Heart left ventricle (tissue), 16 donors: ENCODE measurements around the gene CD72. TPM values are rescaled to one million over a fixed set of nuclear protein-coding genes. Genes with fewer than 3 reads are reported as not detected.

Experiments used
- ATAC-seq, 4 donors: fragments of 200-7000 bp; cut with Tn5 transposase; one replicate each; pipeline ENCODE4 v1.9.1; 2020 to 2022; ENCODE audit warnings: moderate library complexity in 4 of 4, mild to moderate bottlenecking in 3 of 4, moderate number of reproducible peaks in 1 of 4
- DNase-seq, 5 donors: peaks; one replicate each; pipeline ENCODE4 v3.0.0-alpha.2; 2020
- H3K27ac ChIP-seq, 12 donors: fragments of 200-600 bp; sonication (generic) in 4 of 12; one replicate each; pipeline versions ENCODE4 v1.5.0 to v1.8.0; 2016 to 2022; ENCODE audit warnings: mild to moderate bottlenecking in 2 of 12
- H3K27me3 ChIP-seq, 9 donors: fragments of 200-600 bp; sonication (generic) in 2 of 9; one replicate each; pipeline versions ENCODE4 v1.5.1 to v1.8.0; 2016 to 2022; ENCODE audit warnings: mild to moderate bottlenecking in 3 of 9
- H3K36me3 ChIP-seq, 9 donors: fragments of 200-600 bp; sonication (generic) in 2 of 9; one replicate each; pipeline versions ENCODE4 v1.5.0 to v1.8.0; 2018 to 2022; ENCODE audit warnings: mild to moderate bottlenecking in 2 of 9
- H3K4me1 ChIP-seq, 12 donors: fragments of 200-600 bp; sonication (generic) in 4 of 12; one replicate each; pipeline versions ENCODE4 v1.5.0 to v1.8.0; 2016 to 2022; ENCODE audit warnings: mild to moderate bottlenecking in 3 of 12
- H3K4me3 ChIP-seq, 12 donors: fragments of 200-600 bp; sonication (generic) in 4 of 12; one replicate each; pipeline versions ENCODE4 v1.5.0 to v1.8.0; 2017 to 2022; ENCODE audit warnings: mild to moderate bottlenecking in 9 of 12, moderate library complexity in 4 of 12
- H3K9me3 ChIP-seq, 12 donors: fragments of 200-600 bp; sonication (generic) in 4 of 12; one replicate each; pipeline versions ENCODE4 v1.5.0 to v1.8.0; 2016 to 2022; ENCODE audit warnings: mild to moderate bottlenecking in 1 of 12
- POLR2A ChIP-seq, 2 donors: fragments of 450-650 bp; IDR thresholded peaks; one replicate each; pipeline ENCODE4 v1.6.1; 2017; ENCODE audit warnings: antibody characterized with exemption in 2 of 2, mild to moderate bottlenecking in 2 of 2, moderate library complexity in 2 of 2
- WGBS, 4 donors: extraction: QIAGEN DNeasy Blood & Tissue Kit in 2 of 4; methylation state at CpG; one replicate each; pipeline versions ENCODE4 v1.1.5 to v1.1.7; 2013 to 2018; 5-methylcytosine and 5-hydroxymethylcytosine counted together
- intact Hi-C, 10 donors: fragments of 100-400 bp; cut with DNase I; formaldehyde crosslinking; loops; one replicate each; pipeline versions ENCODE4 v1.11.1 to v1.14.2; 2022
- microRNA-seq, 4 donors: library from miRNA; unstranded; fragments of <30 nt; microRNA quantifications; one replicate each; pipeline versions ENCODE4 to v1.2.0, GENCODE V29; 2017 to 2020
- polyA plus RNA-seq, 2 donors: library from polyadenylated mRNA; stranded (reverse); fragments of 200-250 nt; gene quantifications; one replicate each; pipeline ENCODE4 v1.2.3, GENCODE V29; 2013
- total RNA-seq, 9 donors: library from RNA; depleted of rRNA in 2 of 9; stranded (reverse); fragments of >200 nt in 2 of 9; fragmentation: NEBNext Ultra II Directional in 3 of 9; extraction: Animal tissue kit (Norgen Biotek cat#: 25700) in 3 of 9; gene quantifications; one replicate each; pipeline versions ENCODE4 v1.1.0 to v1.2.4, GENCODE V29; 2016 to 2023
- TF ChIP-seq, protein P1 (sequence below), 12 donors: fragments of 200-600 bp; sonication (generic) in 4 of 12; IDR thresholded peaks; one replicate each; pipeline versions ENCODE4 v1.5.0 to v1.8.0; 2018 to 2022; ENCODE audit warnings: antibody characterized with exemption in 12 of 12, mild to moderate bottlenecking in 5 of 12
- donor health status: ischemic (EF 13 %, LVEDD 7.1; RV severe dilation, severe dysfunction).
- donor health status: healthy with polysubstance abuse.
- donor health status: DM: no; HTN: yes; CAD: no.
- donor health status: DM: no; HTN: no; CAD: no.
- donor health status: ischemic (EF 25% LVEDD 6.9; RV normal size, moderate dysfunction).
- donor health status: ischemic (EF 25% LVEDD 5.7; RV mildly dilated, moderate dysfunction).
- donor health status: healthy.
- donor health status: DM: yes; HTN: yes; CAD: no.
- donor health status: ischemic (EF 35%, LVEDD 5.7; RV mildly dilated, moderate dysfunction).
- donor health status: nonischemic (EF 11% LVEDD 7.7; RV severe dilation, severe dysfunction).
- donor health status: DM: yes; HTN: yes; CAD: no.
- donor health status: PGD.
- donor health status: ischemic (EF 29% LVEDD 5.4; RV normal size, mild dysfunction).
- donor health status: nonischemic (EF 23%, LVEDD 6.1; RV moderate dilation, normal function).

The CD72 gene
- total and polyA plus RNA-seq, 11 donors, result 0.38 to 10.0 (median 0.80) TPM; not detected in 2

- WGBS, 4 donors, result 88 to 96% (median 89%) methylated on average over 4 to 6 of the region's 6 CpGs
- no peak for TF ChIP-seq POLR2A (IDR thresholded peaks at IDR 0.05)
- TF ChIP-seq, protein P1, sequence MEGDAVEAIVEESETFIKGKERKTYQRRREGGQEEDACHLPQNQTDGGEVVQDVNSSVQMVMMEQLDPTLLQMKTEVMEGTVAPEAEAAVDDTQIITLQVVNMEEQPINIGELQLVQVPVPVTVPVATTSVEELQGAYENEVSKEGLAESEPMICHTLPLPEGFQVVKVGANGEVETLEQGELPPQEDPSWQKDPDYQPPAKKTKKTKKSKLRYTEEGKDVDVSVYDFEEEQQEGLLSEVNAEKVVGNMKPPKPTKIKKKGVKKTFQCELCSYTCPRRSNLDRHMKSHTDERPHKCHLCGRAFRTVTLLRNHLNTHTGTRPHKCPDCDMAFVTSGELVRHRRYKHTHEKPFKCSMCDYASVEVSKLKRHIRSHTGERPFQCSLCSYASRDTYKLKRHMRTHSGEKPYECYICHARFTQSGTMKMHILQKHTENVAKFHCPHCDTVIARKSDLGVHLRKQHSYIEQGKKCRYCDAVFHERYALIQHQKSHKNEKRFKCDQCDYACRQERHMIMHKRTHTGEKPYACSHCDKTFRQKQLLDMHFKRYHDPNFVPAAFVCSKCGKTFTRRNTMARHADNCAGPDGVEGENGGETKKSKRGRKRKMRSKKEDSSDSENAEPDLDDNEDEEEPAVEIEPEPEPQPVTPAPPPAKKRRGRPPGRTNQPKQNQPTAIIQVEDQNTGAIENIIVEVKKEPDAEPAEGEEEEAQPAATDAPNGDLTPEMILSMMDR (IDR thresholded peaks at IDR 0.05), result no peak
- ATAC-seq, result no peak
- Histone ChIP-seq H3K27me3 (no peaks in the 10 kb centered on the region), H3K27ac (peak overlapping the region in 1 of 12 donors; percentile 48), H3K9me3 (no peaks in the 10 kb centered on the region), H3K36me3 (peaks cover 0 to 57% (median 49%) of the 10 kb centered on the region in 9 donors), H3K4me3 (no peak overlapping the region), H3K4me1 (peaks cover 4 to 34% (median 24%) of the 10 kb centered on the region in 12 donors)
- no peak for DNase-seq
- intact Hi-C loops, result loop anchor here in 1 of 10 donors (10.0 kb wide), 1 partner anchor 437 kb away; no protein-coding TSS in a partner anchor
Observed at GRCh38 chr9:35561468-35562261, 56.5 kb downstream of the CD72 start.

DNA sequence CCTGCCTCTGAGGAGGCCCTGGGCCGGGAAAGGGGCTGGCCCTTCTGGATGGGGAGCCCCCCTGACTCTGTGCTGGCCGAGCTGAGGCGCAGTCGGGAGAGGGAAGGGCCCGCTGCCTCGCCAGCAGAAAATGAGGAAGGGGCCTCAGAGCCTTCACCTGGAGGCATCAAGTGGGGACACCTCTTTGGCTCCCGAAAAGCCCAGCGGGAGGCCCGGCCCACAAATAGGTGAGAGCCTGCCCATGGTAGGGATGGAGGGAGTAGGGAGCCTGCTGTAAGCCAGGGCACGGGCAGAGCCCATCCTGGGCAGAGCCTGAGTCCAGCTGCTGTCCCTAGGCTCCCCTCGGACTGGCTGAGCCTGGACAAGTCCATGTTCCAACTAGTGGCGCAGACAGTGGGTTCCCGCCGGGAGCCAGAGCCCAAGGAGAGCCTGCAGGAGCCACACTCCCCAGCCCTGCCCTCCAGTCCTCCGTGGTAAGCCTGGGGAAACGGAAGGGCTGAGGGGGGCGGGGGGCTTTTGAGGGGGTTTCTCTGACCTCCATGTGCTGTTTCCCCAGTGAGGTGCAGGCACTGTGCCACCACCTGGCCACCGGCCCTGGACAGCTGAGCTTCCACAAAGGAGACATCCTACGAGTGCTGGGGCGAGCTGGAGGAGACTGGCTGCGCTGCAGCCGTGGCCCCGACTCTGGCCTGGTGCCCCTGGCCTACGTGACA is 57.4 kb downstream of the CD72 start:
- no peak overlapping the region for H3K4me3 ChIP-seq
- no peaks in the 10 kb centered on the region for H3K27me3 ChIP-seq
- H3K9me3 ChIP-seq, result no peaks in the 10 kb centered on the region
- H3K4me1 ChIP-seq, result peaks cover 4 to 34% (median 24%) of the 10 kb centered on the region in 12 donors
- TF ChIP-seq POLR2A (IDR thresholded peaks at IDR 0.05), result no peak
- TF ChIP-seq, protein P1 (IDR thresholded peaks at IDR 0.05), result no peak
- H3K36me3 ChIP-seq, result peaks cover 1 to 66% (median 58%) of the 10 kb centered on the region in 9 donors
- 81 to 87% (median 82%) methylated on average over 18 to 24 of the region's 24 CpGs for WGBS, 4 donors
- H3K27ac ChIP-seq, result peak overlapping the region in 3 of 12 donors; percentile 9 to 48 (median 24)
- peak in 3 of 4 donors; percentile 1 to 9 (median 5) for ATAC-seq
- DNase-seq, result no peak
- intact Hi-C loops, result loop anchor here in 1 of 10 donors (10.0 kb wide), 1 partner anchor 436 kb away; no protein-coding TSS in a partner anchor

Small RNAs within 50 kb of the gene (microRNA-seq; reads per million reads assigned to microRNA genes)
- gene MIR4667, result 0 to 1.9 (median 0.99) reads per million in 4 donors

Other genes starting within 250 kb of the CD72 start
- 10 to 100 TPM; 23.0 to 56.1 (median 30.5) TPM for gene RUSC2, start 128.3 kb downstream of the CD72 start, total RNA-seq
- gene RUSC2, start 128.3 kb downstream of the CD72 start, polyA plus RNA-seq, result 10 to 100 TPM; 23.8 to 38.0 TPM
- gene TESK1, start 13.2 kb downstream of the CD72 start, total RNA-seq, result 10 to 100 TPM; 19.8 to 47.6 (median 24.5) TPM
- gene TESK1, start 13.2 kb downstream of the CD72 start, polyA plus RNA-seq, result 10 to 100 TPM; 33.3 to 40.8 TPM
- gene SIT1, start 32.5 kb upstream of the CD72 start, total RNA-seq, result 1 to 10 TPM in 1 of 9 donors, under 1 TPM in 2, not detected in 6; 0.47 to 4.2 (median 0.54) TPM
- gene SIT1, start 32.5 kb upstream of the CD72 start, polyA plus RNA-seq, result under 1 TPM in 1 of 2 donors, not detected in 1; 0.19 TPM
- over 10,000 TPM in 3 of 9 donors, 1,000 to 10,000 TPM in 5, 100 to 1,000 TPM in 1; 462 to 18,741 (median 5,764) TPM for gene RMRP, start 39.6 kb upstream of the CD72 start, total RNA-seq
- 100 to 1,000 TPM; 118 to 429 TPM for gene RMRP, start 39.6 kb upstream of the CD72 start, polyA plus RNA-seq
- 10 to 100 TPM; 35.5 to 78.5 (median 43.8) TPM for gene CCDC107, start 39.9 kb upstream of the CD72 start, total RNA-seq
- gene CCDC107, start 39.9 kb upstream of the CD72 start, polyA plus RNA-seq, result 100 to 1,000 TPM in 1 of 2 donors, 10 to 100 TPM in 1; 70.1 to 116 TPM
- 1 to 10 TPM in 1 of 9 donors, under 1 TPM in 8; 0.11 to 1.2 (median 0.27) TPM for gene ARHGEF39, start 46.8 kb upstream of the CD72 start, total RNA-seq
- under 1 TPM; 0.12 to 0.30 TPM for gene ARHGEF39, start 46.8 kb upstream of the CD72 start, polyA plus RNA-seq
- gene CA9, start 55.5 kb upstream of the CD72 start, total RNA-seq, result 10 to 100 TPM in 1 of 9 donors, 1 to 10 TPM in 1, under 1 TPM in 1, not detected in 6; 0.47 to 13.9 (median 2.3) TPM
- under 1 TPM; 0.23 to 0.54 TPM for gene CA9, start 55.5 kb upstream of the CD72 start, polyA plus RNA-seq
- gene TPM2, start 71.5 kb upstream of the CD72 start, total RNA-seq, result 1,000 to 10,000 TPM in 3 of 9 donors, 100 to 1,000 TPM in 6; 621 to 1,314 (median 858) TPM
- 1,000 to 10,000 TPM in 1 of 2 donors, 100 to 1,000 TPM in 1; 761 to 2,450 TPM for gene TPM2, start 71.5 kb upstream of the CD72 start, polyA plus RNA-seq
- 100 to 1,000 TPM; 193 to 373 (median 261) TPM for gene TLN1, start 113.8 kb upstream of the CD72 start, total RNA-seq
- 100 to 1,000 TPM; 152 to 241 TPM for gene TLN1, start 113.8 kb upstream of the CD72 start, polyA plus RNA-seq
- gene CREB3, start 114.3 kb upstream of the CD72 start, total RNA-seq, result 10 to 100 TPM; 16.1 to 38.0 (median 25.5) TPM
- gene CREB3, start 114.3 kb upstream of the CD72 start, polyA plus RNA-seq, result 10 to 100 TPM; 26.7 to 49.4 TPM
- 10 to 100 TPM; 52.1 to 93.8 (median 65.5) TPM for gene GBA2, start 130.8 kb upstream of the CD72 start, total RNA-seq
- 10 to 100 TPM; 54.1 to 96.2 TPM for gene GBA2, start 130.8 kb upstream of the CD72 start, polyA plus RNA-seq
- 10 to 100 TPM; 25.4 to 38.8 (median 32.7) TPM for gene RGP1, start 130.9 kb upstream of the CD72 start, total RNA-seq
- 10 to 100 TPM; 14.7 to 29.8 TPM for gene RGP1, start 130.9 kb upstream of the CD72 start, polyA plus RNA-seq
- gene MSMP, start 135.9 kb upstream of the CD72 start, total RNA-seq, result not detected
- under 1 TPM in 1 of 2 donors, not detected in 1; 0.26 TPM for gene MSMP, start 135.9 kb upstream of the CD72 start, polyA plus RNA-seq
- 10 to 100 TPM; 15.2 to 36.4 (median 23.7) TPM for gene NPR2, start 173.2 kb upstream of the CD72 start, total RNA-seq
- gene NPR2, start 173.2 kb upstream of the CD72 start, polyA plus RNA-seq, result 10 to 100 TPM; 10.2 to 14.5 TPM
- 1 to 10 TPM; 1.5 to 4.0 (median 2.5) TPM for gene SPAG8, start 193.8 kb upstream of the CD72 start, total RNA-seq
- gene SPAG8, start 193.8 kb upstream of the CD72 start, polyA plus RNA-seq, result 1 to 10 TPM in 1 of 2 donors, under 1 TPM in 1; 0.58 to 4.2 TPM
- gene HINT2, start 196.6 kb upstream of the CD72 start, total RNA-seq, result 10 to 100 TPM; 48.7 to 77.5 (median 57.4) TPM
- 100 to 1,000 TPM in 1 of 2 donors, 10 to 100 TPM in 1; 51.4 to 139 TPM for gene HINT2, start 196.6 kb upstream of the CD72 start, polyA plus RNA-seq
- not detected for gene FAM221B, start 210.3 kb upstream of the CD72 start, total RNA-seq
- gene FAM221B, start 210.3 kb upstream of the CD72 start, polyA plus RNA-seq, result not detected
- 10 to 100 TPM; 10.8 to 21.4 (median 18.2) TPM for gene TMEM8B, start 210.8 kb upstream of the CD72 start, total RNA-seq
- gene TMEM8B, start 210.8 kb upstream of the CD72 start, polyA plus RNA-seq, result 1 to 10 TPM; 7.9 to 8.1 TPM